ENCODE measurements around the gene HSPA12B. TPM values are rescaled to one million over a fixed set of nuclear protein-coding genes. Genes with fewer than 3 reads are reported as not detected.

Gene HSPA12B
- total RNA-seq, 5 donors from 2014 or later (not counting 1 experiment from before 2014, with no cell fraction given) = 0.10 to 0.12 TPM; not detected in 3

DNA sequence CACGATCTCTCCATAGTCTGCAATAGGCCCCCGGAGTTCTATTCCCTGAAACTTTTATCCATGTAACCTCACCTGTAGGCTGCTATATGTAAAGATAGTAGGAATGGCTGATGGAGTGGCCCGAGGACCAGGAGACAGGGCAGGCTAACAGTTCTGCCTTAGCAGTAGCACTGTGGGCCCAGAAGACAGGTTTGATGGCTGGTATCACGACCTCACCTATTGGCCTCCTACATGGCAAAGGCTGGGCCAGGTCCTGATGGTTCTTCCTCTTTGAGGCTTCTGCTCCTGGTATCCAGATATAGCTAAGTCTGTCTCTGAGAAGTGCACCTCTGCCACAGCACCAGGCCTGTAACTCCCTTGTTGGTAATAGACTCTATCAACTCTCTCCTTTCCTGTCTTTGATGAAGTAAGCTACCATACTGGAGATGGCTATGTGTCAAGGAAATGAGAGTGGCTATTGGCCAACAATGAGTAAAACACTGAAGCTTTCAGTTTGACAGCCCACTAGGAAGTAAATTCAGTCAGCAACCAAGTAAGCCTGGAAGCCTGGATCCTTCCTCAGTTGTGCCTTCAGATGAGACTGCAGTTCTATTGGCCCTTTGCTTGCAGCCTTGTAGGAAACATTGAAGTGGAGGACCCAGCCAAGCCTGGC is 43.1 kb downstream of the HSPA12B start:
- H3K9me3 Mint-ChIP-seq = no peaks in the 10 kb centered on the region
- ATAC-seq (replicated peaks in 1 of 4) (no peak), DNase-seq (no peak)
- H3K4me1 Mint-ChIP-seq = peaks cover 13 to 25% (median 13%) of the 10 kb centered on the region in 3 donors
- H3K36me3 Mint-ChIP-seq = no peaks in the 10 kb centered on the region
- CTCF ChIA-PET = interaction anchor here in 1 of 2 donors (1.2 kb wide), 1 partner anchor 10 kb away, joined by 3 read pairs; the partner anchor contains the start of gene CENPB
- H3K4me3 Mint-ChIP-seq = peak overlapping the region in 1 of 3 donors; percentile 79
- no peaks in the 10 kb centered on the region for H3K36me3 ChIP-seq (ENCODE audit: control insufficient read depth in 2 of 2, extremely low read depth in 1 of 2, insufficient read depth in 1 of 2, low read length in 1 of 2)
- H3K4me3 ChIP-seq (ENCODE audit: control insufficient read depth in 1 of 2, extremely low read depth in 1 of 2, low read length in 1 of 2) = no peak overlapping the region
- H3K27me3 Mint-ChIP-seq = peaks cover 4 to 7% of the 10 kb centered on the region in 2 donors
- peaks cover 2 to 36% of the 10 kb centered on the region in 2 experiments for H3K27me3 ChIP-seq (replicated peaks in 1 of 2; ENCODE audit: control insufficient read depth in 2 of 2, extremely low read depth in 1 of 2, insufficient read depth in 2 of 2, low read length in 1 of 2)
- H3K27ac ChIP-seq (ENCODE audit: low read length) = no peak overlapping the region
- peaks cover 8 to 24% of the 10 kb centered on the region in 2 experiments for H3K4me1 ChIP-seq (ENCODE audit: control insufficient read depth in 1 of 2, extremely low read depth in 1 of 2, insufficient read depth in 2 of 2, low read length in 2 of 2)
- WGBS (ENCODE audit: insufficient coverage) = 93% methylated on average over 2 of the region's 4 CpGs
- H3K27ac Mint-ChIP-seq = no peak overlapping the region
- POLR2A ChIA-PET = interaction anchor here in 1 of 2 donors (0.6 kb wide), 2 partner anchors 51 to 251 kb away, joined by 5 to 10 read pairs; no protein-coding TSS in a partner anchor
- H3K9me3 ChIP-seq = no peaks in the 10 kb centered on the region

DNA sequence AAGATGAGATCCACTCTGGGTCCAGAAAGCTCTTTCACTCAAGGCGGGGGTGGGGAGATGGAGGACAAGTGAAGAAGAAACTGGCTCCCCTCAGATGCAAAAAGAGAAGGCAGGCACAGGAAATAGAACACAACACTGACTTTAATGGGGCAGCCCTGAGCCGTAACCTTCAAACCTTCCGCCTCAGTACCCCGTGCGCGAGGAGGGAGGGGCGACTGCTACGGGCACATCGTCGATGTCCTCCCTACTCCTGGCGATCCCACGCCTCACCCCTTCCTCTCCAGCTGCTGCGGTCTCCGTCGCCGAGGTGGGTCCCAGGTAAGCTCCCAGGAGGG is 44.9 kb downstream of the HSPA12B start:
- Mint-ChIP-seq H3K9me3 (no peaks in the 10 kb centered on the region), H3K36me3 (no peaks in the 10 kb centered on the region), H3K27ac (peak overlapping the region in 1 of 2 donors; percentile 2), H3K27me3 (peaks cover 4 to 7% of the 10 kb centered on the region in 2 donors), H3K4me1 (peaks cover 28 to 40% (median 30%) of the 10 kb centered on the region in 3 donors), H3K4me3 (peak overlapping the region; percentile 75 to 79 (median 76))
- WGBS (ENCODE audit: insufficient coverage) = 4% methylated on average over 13 of the region's 16 CpGs
- ChIA-PET CTCF (interaction anchor here in 1 of 2 donors (0.6 kb wide), 1 partner anchor 10 kb away, joined by 5 read pairs; no protein-coding TSS in a partner anchor), POLR2A (interaction anchor here in 1 of 2 donors (0.6 to 0.7 kb wide), 2 partner anchors 114 to 174 kb away, joined by 3 to 4 read pairs; no protein-coding TSS in a partner anchor)
- peak; percentile 56 to 66 (median 62) for ATAC-seq (replicated peaks in 1 of 4)
- no peaks in the 10 kb centered on the region for H3K36me3 ChIP-seq (ENCODE audit: control insufficient read depth in 2 of 2, extremely low read depth in 1 of 2, insufficient read depth in 1 of 2, low read length in 1 of 2)
- H3K4me1 ChIP-seq (ENCODE audit: control insufficient read depth in 1 of 2, extremely low read depth in 1 of 2, insufficient read depth in 2 of 2, low read length in 2 of 2) = peaks cover 8 to 34% of the 10 kb centered on the region in 2 experiments
- peaks cover 2 to 29% of the 10 kb centered on the region in 2 experiments for H3K27me3 ChIP-seq (replicated peaks in 1 of 2; ENCODE audit: control insufficient read depth in 2 of 2, extremely low read depth in 1 of 2, insufficient read depth in 2 of 2, low read length in 1 of 2)
- DNase-seq = peak in 2 of 35 experiments; percentile 13 to 38
- no peak overlapping the region for H3K27ac ChIP-seq (ENCODE audit: low read length)
- H3K9me3 ChIP-seq = no peaks in the 10 kb centered on the region
- peak overlapping the region; percentile 55 to 73 for H3K4me3 ChIP-seq (ENCODE audit: control insufficient read depth in 1 of 2, extremely low read depth in 1 of 2, low read length in 1 of 2)

DNA sequence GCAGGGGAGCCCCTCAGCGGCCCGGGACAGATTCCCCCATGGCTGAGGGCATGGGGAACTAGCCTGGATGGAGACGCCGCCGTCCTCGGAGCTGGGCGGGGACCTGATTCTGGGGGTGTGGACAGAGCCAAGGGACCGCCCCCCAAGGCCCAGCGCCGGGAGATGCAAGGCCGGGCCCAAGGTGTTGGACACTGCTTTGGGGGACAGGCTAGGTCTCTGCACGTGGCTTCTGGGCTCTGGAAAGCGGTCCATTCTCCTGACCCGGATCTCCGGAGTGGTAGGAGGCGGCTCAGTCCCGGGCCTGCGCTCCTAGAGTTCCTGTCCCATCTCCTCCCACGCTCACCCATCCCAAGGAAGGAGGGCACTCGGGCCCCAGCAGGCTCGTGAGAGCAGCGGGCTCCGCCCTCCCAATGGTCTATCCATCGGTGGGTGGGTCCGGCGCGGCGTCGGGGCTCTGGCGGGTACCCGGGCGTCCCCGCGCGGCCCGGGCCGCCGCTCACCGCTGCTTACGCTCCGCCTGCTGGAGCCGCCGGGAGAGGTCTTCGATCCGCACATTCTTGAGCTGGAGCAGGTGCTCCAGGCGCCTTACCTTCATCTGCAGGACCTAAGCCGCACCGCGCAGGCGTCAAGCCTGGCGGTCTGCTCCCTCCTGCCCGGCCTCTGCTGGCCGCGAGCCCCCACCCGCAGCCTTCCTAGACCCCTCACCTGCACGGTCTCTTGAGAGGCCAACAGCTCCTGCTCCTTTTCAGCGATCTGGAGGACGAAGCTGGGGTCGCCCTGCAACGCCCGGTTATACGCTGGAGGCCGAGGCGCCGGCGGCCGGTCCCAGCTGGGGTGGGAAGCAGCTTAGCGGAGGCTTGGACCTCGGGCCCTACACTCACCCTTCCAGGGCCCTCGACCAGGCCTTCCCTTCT is 45.5 kb downstream of the HSPA12B start:
- no peaks in the 10 kb centered on the region for H3K9me3 Mint-ChIP-seq

DNA sequence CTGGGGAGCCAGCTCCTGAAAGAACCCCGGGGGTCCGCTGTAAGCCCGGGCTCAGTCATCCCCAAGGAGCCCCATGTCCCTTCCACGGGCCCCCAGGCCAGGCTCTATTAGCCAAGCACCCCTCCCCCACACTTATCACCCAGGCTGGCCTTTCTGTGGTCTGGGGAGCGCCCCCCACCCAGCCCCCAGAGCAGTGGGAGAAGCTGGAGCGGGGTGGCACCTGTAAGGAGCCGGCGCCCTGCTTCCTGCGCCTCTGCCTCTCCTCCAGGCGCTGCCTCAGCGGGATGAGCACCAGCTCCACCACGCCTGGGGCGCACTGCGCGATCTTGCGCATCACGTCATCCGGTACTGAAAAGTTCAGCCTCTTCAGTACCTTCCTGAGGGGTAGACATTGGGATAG is 46.5 kb downstream of the HSPA12B start:
- DNase-seq (no peak), ATAC-seq (replicated peaks in 1 of 4) (no peak)
- peaks cover 4 to 7% of the 10 kb centered on the region in 2 donors for H3K27me3 Mint-ChIP-seq
- Histone ChIP-seq H3K4me3 (ENCODE audit: control insufficient read depth in 1 of 2, extremely low read depth in 1 of 2, low read length in 1 of 2) (no peak overlapping the region), H3K27me3 (replicated peaks in 1 of 2; ENCODE audit: control insufficient read depth in 2 of 2, extremely low read depth in 1 of 2, insufficient read depth in 2 of 2, low read length in 1 of 2) (peaks cover 2 to 27% of the 10 kb centered on the region in 2 experiments), H3K9me3 (no peaks in the 10 kb centered on the region), H3K27ac (ENCODE audit: low read length) (no peak overlapping the region), H3K36me3 (ENCODE audit: control insufficient read depth in 2 of 2, extremely low read depth in 1 of 2, insufficient read depth in 1 of 2, low read length in 1 of 2) (no peaks in the 10 kb centered on the region), H3K4me1 (ENCODE audit: control insufficient read depth in 1 of 2, extremely low read depth in 1 of 2, insufficient read depth in 2 of 2, low read length in 2 of 2) (peaks cover 8 to 34% of the 10 kb centered on the region in 2 experiments)
- WGBS (ENCODE audit: insufficient coverage) = 26% methylated on average over 12 of the region's 18 CpGs
- POLR2A ChIA-PET = no interaction called here
- CTCF ChIA-PET = interaction anchor here (0.6 to 1.5 kb wide), 3 partner anchors 11 to 98 kb away, joined by 3 to 6 read pairs (median 3); partner anchors contain the start of gene ADISSP (in 1 of the 2)
- peaks cover 34 to 46% (median 34%) of the 10 kb centered on the region in 3 donors for H3K4me1 Mint-ChIP-seq
- H3K27ac Mint-ChIP-seq = no peak overlapping the region
- no peaks in the 10 kb centered on the region for H3K36me3 Mint-ChIP-seq
- no peaks in the 10 kb centered on the region for H3K9me3 Mint-ChIP-seq
- H3K4me3 Mint-ChIP-seq = peak overlapping the region in 2 of 3 donors; percentile 17 to 79

More for the DNA sequence above, 45.5 kb downstream of the HSPA12B start:
- no peak overlapping the region for H3K27ac ChIP-seq (ENCODE audit: low read length)
- H3K36me3 Mint-ChIP-seq = no peaks in the 10 kb centered on the region
- peak overlapping the region; percentile 55 to 73 for H3K4me3 ChIP-seq (ENCODE audit: control insufficient read depth in 1 of 2, extremely low read depth in 1 of 2, low read length in 1 of 2)
- H3K4me1 ChIP-seq (ENCODE audit: control insufficient read depth in 1 of 2, extremely low read depth in 1 of 2, insufficient read depth in 2 of 2, low read length in 2 of 2) = peaks cover 8 to 34% of the 10 kb centered on the region in 2 experiments
- WGBS (ENCODE audit: insufficient coverage) = 5% methylated on average over 65 of the region's 70 CpGs
- peaks cover 28 to 40% (median 34%) of the 10 kb centered on the region in 3 donors for H3K4me1 Mint-ChIP-seq
- CTCF ChIA-PET = interaction anchor here (0.6 to 1.5 kb wide), 4 partner anchors 10 to 99 kb away, joined by 3 to 6 read pairs (median 4); partner anchors contain the start of genes ADISSP (in 1 of the 2) and AP5S1 (in 1 of the 2)
- peaks cover 4 to 7% of the 10 kb centered on the region in 2 donors for H3K27me3 Mint-ChIP-seq
- no peaks in the 10 kb centered on the region for H3K9me3 ChIP-seq
- H3K27ac Mint-ChIP-seq = no peak overlapping the region
- POLR2A ChIA-PET = interaction anchor here in 1 of 2 donors (0.7 kb wide), 1 partner anchor 113 kb away, joined by 3 read pairs; no protein-coding TSS in a partner anchor
- DNase-seq (peak in 8 of 35 experiments; percentile 14 to 50 (median 38)), ATAC-seq (replicated peaks in 1 of 4) (peak; percentile 58 to 69 (median 66))
- H3K36me3 ChIP-seq (ENCODE audit: control insufficient read depth in 2 of 2, extremely low read depth in 1 of 2, insufficient read depth in 1 of 2, low read length in 1 of 2) = no peaks in the 10 kb centered on the region
- peaks cover 2 to 27% of the 10 kb centered on the region in 2 experiments for H3K27me3 ChIP-seq (replicated peaks in 1 of 2; ENCODE audit: control insufficient read depth in 2 of 2, extremely low read depth in 1 of 2, insufficient read depth in 2 of 2, low read length in 1 of 2)
- peak overlapping the region; percentile 75 to 79 (median 76) for H3K4me3 Mint-ChIP-seq

DNA sequence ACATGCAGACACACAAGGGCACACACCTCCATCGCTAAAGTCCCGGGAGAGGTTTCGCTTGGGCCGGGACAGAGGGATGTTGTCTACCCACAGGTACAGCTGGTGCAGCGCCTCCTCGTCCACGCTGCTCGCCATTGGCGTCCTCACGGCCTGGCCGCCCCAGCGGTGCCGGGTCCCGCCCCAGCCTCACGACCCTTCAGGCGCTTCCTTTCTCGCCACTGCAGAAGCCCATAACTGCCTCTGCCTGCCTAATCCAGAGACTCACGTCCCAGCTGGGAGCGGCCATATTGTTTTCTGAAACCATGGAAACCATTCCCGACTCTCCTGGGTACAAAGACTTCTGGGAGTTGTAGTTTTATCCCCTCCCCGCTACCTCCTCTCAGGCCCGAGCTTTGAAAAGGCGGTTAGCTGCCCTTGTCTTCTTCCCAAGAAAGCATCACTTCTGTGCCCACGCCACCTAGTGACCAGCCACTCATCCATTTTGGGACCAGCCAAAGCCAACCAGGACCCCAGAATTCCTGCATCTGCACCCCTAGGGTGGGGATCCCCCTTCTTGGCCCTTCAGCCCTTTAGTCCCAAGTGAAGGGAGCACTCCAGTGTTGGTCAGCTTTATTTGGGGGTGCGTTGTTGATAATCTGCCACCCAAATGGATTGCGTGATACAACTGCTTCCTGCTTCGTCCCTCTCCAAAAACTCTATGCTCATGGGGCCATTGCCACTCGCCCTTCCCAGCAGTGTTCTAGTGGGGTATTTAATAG is 48.8 kb downstream of the HSPA12B start, which contains the start of gene SPEF1:
Gene SPEF1 (minus strand): TSS at position 296 of the 758 bp plus-strand sequence. CDS start 161 bp downstream, at position 135.
- Histone ChIP-seq H3K4me3 (ENCODE audit: control insufficient read depth in 1 of 2, extremely low read depth in 1 of 2, low read length in 1 of 2) (peak within 1 kb of the TSS; percentile 30 to 49), H3K9me3 (no peaks in the 10 kb centered on the region), H3K4me1 (ENCODE audit: control insufficient read depth in 1 of 2, extremely low read depth in 1 of 2, insufficient read depth in 2 of 2, low read length in 2 of 2) (peaks cover 10 to 54% of the 10 kb centered on the region in 2 experiments), H3K36me3 (ENCODE audit: control insufficient read depth in 2 of 2, extremely low read depth in 1 of 2, insufficient read depth in 1 of 2, low read length in 1 of 2) (no peaks in the 10 kb centered on the region), H3K27ac (ENCODE audit: low read length) (no peak within 1 kb of the TSS), H3K27me3 (replicated peaks in 1 of 2; ENCODE audit: control insufficient read depth in 2 of 2, extremely low read depth in 1 of 2, insufficient read depth in 2 of 2, low read length in 1 of 2) (peaks cover 2 to 25% of the 10 kb centered on the region in 2 experiments)
- peak within 1 kb of the TSS; percentile 58 to 78 for H3K27ac Mint-ChIP-seq
- H3K36me3 Mint-ChIP-seq = peaks cover 4% of the 10 kb centered on the region
- POLR2A ChIA-PET = interaction anchor here in 1 of 2 donors (1.0 kb wide), 1 partner anchor 13 kb away, joined by 3 read pairs; the partner anchor contains the start of gene ADISSP
- DNase-seq (peak in 7 of 35 experiments; percentile 17 to 77 (median 29)), ATAC-seq (replicated peaks in 1 of 4) (peak; percentile 19 to 53 (median 31))
- peaks cover 4 to 7% of the 10 kb centered on the region in 2 donors for H3K27me3 Mint-ChIP-seq
- no peaks in the 10 kb centered on the region for H3K9me3 Mint-ChIP-seq
- WGBS (ENCODE audit: insufficient coverage) = 11% methylated on average over 23 of the region's 28 CpGs
- H3K4me3 Mint-ChIP-seq = peak within 1 kb of the TSS; percentile 30 to 78 (median 57)
- H3K4me1 Mint-ChIP-seq = peaks cover 43 to 59% (median 45%) of the 10 kb centered on the region in 3 donors
- CTCF ChIA-PET = interaction anchor here in 1 of 2 donors (0.8 to 1.3 kb wide), 2 partner anchors 13 to 211 kb away, joined by 3 read pairs; no protein-coding TSS in a partner anchor
